ENCODE results near the gene SMC1B. TPM values are rescaled to one million over a fixed set of nuclear protein-coding genes. Genes with fewer than 3 reads are reported as not detected.
A peak's percentile ranks its signal among the peaks of the same experiment; 100 is the strongest.
"Not testable (repeated sequence)": the region's sequence is repeated elsewhere in the genome, so short reads cannot be mapped to it uniquely, and the experiment has no call there.

The SMC1B gene
- total and polyA plus RNA-seq, 8 donors, result 0.06 TPM; not detected in 7

DNA sequence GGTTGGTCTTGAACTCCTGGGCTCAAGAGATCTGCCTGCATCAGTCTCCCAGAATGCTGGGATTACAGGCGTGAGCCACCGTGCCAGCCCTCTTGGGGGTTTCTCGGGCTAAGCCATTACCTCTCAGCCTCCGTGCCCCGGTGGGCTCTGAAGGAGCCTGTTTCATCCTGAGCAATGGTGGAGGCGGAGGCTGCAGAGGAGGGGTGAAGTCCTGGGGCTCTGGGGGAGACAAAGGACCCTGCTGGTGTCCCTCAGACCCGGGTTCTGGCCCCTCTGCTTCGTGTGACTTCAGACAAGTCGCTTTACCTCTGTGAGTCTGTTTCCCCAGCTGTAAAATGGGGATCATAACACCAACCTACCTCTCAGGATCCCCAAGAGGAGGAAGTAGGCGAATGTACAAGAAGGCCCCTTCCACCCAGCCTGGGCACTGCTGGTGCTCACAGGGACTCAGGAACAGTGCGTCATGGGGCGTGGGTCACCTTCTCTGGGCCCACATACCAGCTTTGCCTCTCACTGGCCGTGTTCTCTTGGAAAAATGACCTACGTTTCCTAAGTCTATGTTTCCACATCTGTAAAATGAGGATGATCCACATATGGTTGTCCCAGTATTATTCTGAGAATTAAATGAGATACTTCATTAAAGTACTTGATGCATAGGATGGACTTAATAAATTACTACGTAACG lies 36.8 kb upstream of the SMC1B start:
- no peaks in the 10 kb centered on the region for H3K27me3 ChIP-seq
- H3K9me3 ChIP-seq, result no peaks in the 10 kb centered on the region
- no peak overlapping the region for H3K27ac ChIP-seq
- TF ChIP-seq, protein P1, sequence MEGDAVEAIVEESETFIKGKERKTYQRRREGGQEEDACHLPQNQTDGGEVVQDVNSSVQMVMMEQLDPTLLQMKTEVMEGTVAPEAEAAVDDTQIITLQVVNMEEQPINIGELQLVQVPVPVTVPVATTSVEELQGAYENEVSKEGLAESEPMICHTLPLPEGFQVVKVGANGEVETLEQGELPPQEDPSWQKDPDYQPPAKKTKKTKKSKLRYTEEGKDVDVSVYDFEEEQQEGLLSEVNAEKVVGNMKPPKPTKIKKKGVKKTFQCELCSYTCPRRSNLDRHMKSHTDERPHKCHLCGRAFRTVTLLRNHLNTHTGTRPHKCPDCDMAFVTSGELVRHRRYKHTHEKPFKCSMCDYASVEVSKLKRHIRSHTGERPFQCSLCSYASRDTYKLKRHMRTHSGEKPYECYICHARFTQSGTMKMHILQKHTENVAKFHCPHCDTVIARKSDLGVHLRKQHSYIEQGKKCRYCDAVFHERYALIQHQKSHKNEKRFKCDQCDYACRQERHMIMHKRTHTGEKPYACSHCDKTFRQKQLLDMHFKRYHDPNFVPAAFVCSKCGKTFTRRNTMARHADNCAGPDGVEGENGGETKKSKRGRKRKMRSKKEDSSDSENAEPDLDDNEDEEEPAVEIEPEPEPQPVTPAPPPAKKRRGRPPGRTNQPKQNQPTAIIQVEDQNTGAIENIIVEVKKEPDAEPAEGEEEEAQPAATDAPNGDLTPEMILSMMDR (IDR thresholded peaks at IDR 0.05), result no peak
- intact Hi-C loops (cut with DNase I), result no loop called here
- no peak for ATAC-seq
- no peaks in the 10 kb centered on the region for H3K36me3 ChIP-seq
- no peak for FAIRE-seq
- no peak overlapping the region for H3K4me3 ChIP-seq
- no peaks in the 10 kb centered on the region for H3K4me1 ChIP-seq
- WGBS, 2 donors, result 78 to 89% methylated on average over 16 of the region's 16 CpGs
- no peak for DNase-seq

DNA sequence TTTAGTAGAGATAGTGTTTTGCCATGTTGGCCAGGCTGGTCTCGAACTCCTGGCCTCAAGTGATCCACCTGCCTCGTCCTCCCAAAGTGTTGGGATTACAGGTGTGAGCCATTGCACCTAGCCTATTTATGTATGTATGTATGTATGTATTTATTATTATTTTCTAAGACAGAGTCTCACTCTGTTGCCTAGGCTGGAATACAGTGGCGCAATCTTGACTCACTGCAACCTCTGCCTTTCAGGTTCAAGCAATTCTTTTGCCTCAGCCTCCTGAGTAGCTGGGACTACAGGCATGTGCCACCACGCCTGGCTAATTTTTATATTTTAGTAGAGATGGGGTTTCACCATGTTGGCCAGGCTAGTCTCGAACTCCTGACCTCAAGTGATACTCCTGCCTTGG lies 36.0 kb upstream of the SMC1B start:
- ATAC-seq; intact Hi-C loops (cut with DNase I); H3K36me3 ChIP-seq; H3K27ac ChIP-seq; H3K4me3 ChIP-seq; DNase-seq; FAIRE-seq; H3K27me3 ChIP-seq; H3K4me1 ChIP-seq; H3K9me3 ChIP-seq: not testable (repeated sequence)
- WGBS, 2 donors, result 79 to 95% methylated on average over 5 of the region's 5 CpGs

DNA sequence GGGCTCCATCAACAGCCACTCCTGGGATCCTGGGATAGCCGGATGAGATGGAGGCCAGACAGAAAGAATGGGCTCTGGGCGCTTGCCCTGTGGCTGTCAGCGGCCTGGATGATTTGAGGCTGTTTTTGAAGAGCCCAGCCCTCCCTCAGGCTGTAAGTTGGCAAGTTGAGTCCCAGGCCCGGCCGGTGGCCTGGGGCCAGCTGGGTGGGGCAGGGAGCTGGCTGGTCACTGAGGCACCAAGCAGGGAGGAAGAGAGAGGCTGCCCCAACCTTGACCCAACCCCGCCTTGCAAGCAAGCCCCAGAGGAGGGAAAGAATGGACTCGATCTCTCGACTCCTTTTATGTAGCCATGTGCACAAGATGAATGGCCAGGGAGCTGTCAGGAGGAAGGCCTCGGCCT lies 35.0 kb upstream of the SMC1B start:
- Histone ChIP-seq H3K4me3 (no peak overlapping the region), H3K27ac (no peak overlapping the region), H3K27me3 (no peaks in the 10 kb centered on the region), H3K9me3 (no peaks in the 10 kb centered on the region), H3K36me3 (no peaks in the 10 kb centered on the region), H3K4me1 (no peaks in the 10 kb centered on the region)
- 75% methylated on average over 9 of the region's 9 CpGs for WGBS, 2 donors
- peak in 1 of 6 donors; percentile 34 for DNase-seq
- ATAC-seq, result no peak
- intact Hi-C loops (cut with DNase I), result no loop called here
- TF ChIP-seq, protein P1 (IDR thresholded peaks at IDR 0.05), result no peak
- FAIRE-seq, result no peak

DNA sequence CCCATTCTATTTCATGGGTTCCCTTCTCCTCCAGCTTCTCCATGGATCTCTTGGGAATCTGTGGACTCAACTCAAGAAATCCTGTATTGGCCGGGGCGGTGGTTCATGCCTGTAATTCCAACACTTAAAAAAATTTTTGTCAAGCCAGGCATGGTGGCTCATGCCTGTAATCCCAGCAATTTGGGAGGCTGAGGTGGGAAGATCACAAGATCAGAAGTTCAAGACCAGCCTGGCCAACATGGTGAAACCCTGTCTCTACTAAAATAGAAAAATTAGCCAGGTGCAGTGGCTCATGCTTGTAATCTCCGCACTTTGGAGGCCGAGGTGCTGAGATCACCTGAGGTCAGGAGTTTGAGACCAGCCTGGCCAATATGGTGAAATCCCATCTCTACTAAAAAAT lies 34.2 kb upstream of the SMC1B start:
- H3K27me3 ChIP-seq; H3K4me1 ChIP-seq; H3K27ac ChIP-seq; H3K4me3 ChIP-seq; intact Hi-C loops (cut with DNase I); FAIRE-seq; H3K36me3 ChIP-seq; H3K9me3 ChIP-seq; DNase-seq; ATAC-seq: not testable (repeated sequence)
- 88% methylated on average over 4 of the region's 4 CpGs for WGBS, 2 donors

DNA sequence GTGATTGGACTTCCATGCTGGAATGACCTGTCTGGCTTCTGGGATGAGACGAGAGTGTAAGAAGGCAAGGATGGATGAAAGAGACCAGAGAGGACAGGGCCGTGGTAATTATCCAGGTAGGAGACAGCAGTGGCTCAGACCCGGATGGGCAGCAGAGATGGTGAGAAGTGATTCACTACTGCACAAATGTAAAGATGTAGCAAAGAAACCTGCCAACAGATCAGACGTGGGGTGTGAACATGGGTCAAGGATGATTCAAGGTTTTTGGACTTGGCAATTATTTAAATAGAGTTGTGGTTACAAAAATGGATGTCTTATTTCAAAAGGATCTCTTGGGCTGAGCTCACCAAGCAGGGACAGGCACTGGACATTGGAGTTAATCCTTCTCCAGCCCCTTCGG lies 32.8 kb upstream of the SMC1B start:
- H3K4me1 ChIP-seq, result no peaks in the 10 kb centered on the region
- intact Hi-C loops (cut with DNase I), result no loop called here
- no peaks in the 10 kb centered on the region for H3K27me3 ChIP-seq
- H3K9me3 ChIP-seq, result no peaks in the 10 kb centered on the region
- DNase-seq, result no peak
- no peak for FAIRE-seq
- no peak for ATAC-seq
- no peak overlapping the region for H3K27ac ChIP-seq
- TF ChIP-seq, protein P1 (IDR thresholded peaks at IDR 0.05), result no peak
- 63 to 69% methylated on average over 5 of the region's 5 CpGs for WGBS, 2 donors
- H3K36me3 ChIP-seq, result no peaks in the 10 kb centered on the region
- no peak overlapping the region for H3K4me3 ChIP-seq

DNA sequence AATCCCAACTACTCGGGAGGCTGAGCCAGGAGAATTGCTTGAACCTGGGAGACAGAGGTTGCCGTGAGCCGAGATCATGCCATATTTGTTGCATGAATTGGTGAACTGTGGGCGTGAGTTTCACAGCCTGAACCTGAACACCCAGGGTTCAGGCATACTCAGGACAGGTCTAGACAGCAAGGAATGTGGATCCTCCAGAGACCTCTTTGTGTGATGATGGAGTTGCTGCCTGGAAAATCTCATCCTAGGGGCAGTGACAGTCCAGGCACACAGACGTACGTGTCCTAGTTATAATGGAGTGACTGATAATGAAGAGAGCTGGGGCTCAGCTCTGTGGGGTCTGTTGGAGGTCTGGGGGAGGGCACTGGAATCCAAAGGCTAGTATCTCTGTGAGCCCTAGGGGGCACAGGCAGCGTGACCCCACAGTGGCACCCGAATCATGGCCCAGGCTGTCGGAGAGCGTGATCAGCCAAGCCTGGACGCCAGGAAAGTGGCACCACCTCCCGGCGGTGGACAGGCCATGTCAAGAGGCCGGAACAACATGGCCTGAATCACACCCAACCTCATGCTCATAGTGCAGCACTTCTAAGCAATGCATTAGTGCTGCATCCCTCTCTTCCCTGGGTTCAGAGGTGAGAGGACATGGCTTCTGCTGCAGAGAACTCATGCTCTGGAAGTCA lies 31.8 kb upstream of the SMC1B start:
- no peak for FAIRE-seq
- WGBS, 2 donors, result 76 to 84% methylated on average over 14 of the region's 14 CpGs
- intact Hi-C loops (cut with DNase I), result no loop called here

More for the DNA sequence above, 31.8 kb upstream of the SMC1B start:
- Histone ChIP-seq H3K27me3 (no peaks in the 10 kb centered on the region), H3K4me1 (no peaks in the 10 kb centered on the region), H3K27ac (no peak overlapping the region), H3K36me3 (no peaks in the 10 kb centered on the region), H3K4me3 (no peak overlapping the region), H3K9me3 (no peaks in the 10 kb centered on the region)
- ATAC-seq, result no peak
- no peak for DNase-seq
- TF ChIP-seq, protein P1 (IDR thresholded peaks at IDR 0.05), result no peak
